HG03159 (cell line): Measurements from ENCODE around the gene LSM11.

Experiments used
- ATAC-seq: cut with Tn5 transposase; IDR thresholded peaks from one replicate; pipeline ENCODE4 v1.9.1; 2021; ENCODE audit warnings: mild to moderate bottlenecking, moderate library complexity; ENCODE audit not compliant: unreplicated experiment

LSM11 gene

GRCh38 chr5:157766902-157767301 is 23.4 kb downstream of the LSM11 start:
- no peak for ATAC-seq

GRCh38 chr5:157767689-157768088 is 24.2 kb downstream of the LSM11 start:
- ATAC-seq, result no peak

GRCh38 chr5:157770665-157771064 is 27.2 kb downstream of the LSM11 start:
- no peak for ATAC-seq

GRCh38 chr5:157772127-157772526 is 28.6 kb downstream of the LSM11 start:
- no peak for ATAC-seq

GRCh38 chr5:157778121-157778805 is 34.8 kb downstream of the LSM11 start:
- no peak for ATAC-seq

- ATAC-seq, result no peak
These were observed 35.7 kb downstream of the LSM11 start for GRCh38 chr5:157779221-157779620.

- no peak for ATAC-seq
These were observed 42.3 kb downstream of the LSM11 start for GRCh38 chr5:157785801-157786200.

- ATAC-seq, result no peak
These were observed 49.8 kb downstream of the LSM11 start for GRCh38 chr5:157793301-157793700.

- no peak for ATAC-seq
These were observed 56.1 kb downstream of the LSM11 start for GRCh38 chr5:157799578-157799977.

GRCh38 chr5:157800137-157800536 is 56.6 kb downstream of the LSM11 start:
- no peak for ATAC-seq

- ATAC-seq, result no peak
These were observed 59.2 kb downstream of the LSM11 start for GRCh38 chr5:157802736-157803135.

- no peak for ATAC-seq
These were observed 64.5 kb downstream of the LSM11 start for GRCh38 chr5:157808043-157808442.
